Ishikawa (cell line): ENCODE results near the gene C17orf75.

Experiments
- CREB1 ChIP-seq: IDR thresholded peaks from 2 replicates; pipeline ENCODE4 v1.6.1; 2012; ENCODE audit warnings: low read depth
- EP300 ChIP-seq: IDR thresholded peaks from 2 replicates; pipeline ENCODE4 v1.6.1; 2012; ENCODE audit warnings: borderline replicate concordance
- RAD21 ChIP-seq: IDR thresholded peaks from 2 replicates; pipeline ENCODE4 v1.6.1; 2012; ENCODE audit warnings: low read depth
- TAF1 ChIP-seq: IDR thresholded peaks from 2 replicates; pipeline ENCODE4 v1.6.1; 2012; ENCODE audit warnings: low read depth, mild to moderate bottlenecking
- YY1 ChIP-seq: IDR thresholded peaks from 2 replicates; pipeline ENCODE4 v1.6.1; 2012; ENCODE audit warnings: low read depth
- TF ChIP-seq, protein P1 (sequence below): IDR thresholded peaks from 2 replicates; pipeline ENCODE4 v1.6.1; 2012; ENCODE audit warnings: low read depth, mild to moderate bottlenecking
- TF ChIP-seq, protein P2 (sequence below): IDR thresholded peaks from 2 replicates; pipeline ENCODE4 v1.6.1; 2012
- TF ChIP-seq, protein P3 (sequence below): IDR thresholded peaks from 2 replicates; pipeline ENCODE4 v1.6.1; 2012

DNA sequence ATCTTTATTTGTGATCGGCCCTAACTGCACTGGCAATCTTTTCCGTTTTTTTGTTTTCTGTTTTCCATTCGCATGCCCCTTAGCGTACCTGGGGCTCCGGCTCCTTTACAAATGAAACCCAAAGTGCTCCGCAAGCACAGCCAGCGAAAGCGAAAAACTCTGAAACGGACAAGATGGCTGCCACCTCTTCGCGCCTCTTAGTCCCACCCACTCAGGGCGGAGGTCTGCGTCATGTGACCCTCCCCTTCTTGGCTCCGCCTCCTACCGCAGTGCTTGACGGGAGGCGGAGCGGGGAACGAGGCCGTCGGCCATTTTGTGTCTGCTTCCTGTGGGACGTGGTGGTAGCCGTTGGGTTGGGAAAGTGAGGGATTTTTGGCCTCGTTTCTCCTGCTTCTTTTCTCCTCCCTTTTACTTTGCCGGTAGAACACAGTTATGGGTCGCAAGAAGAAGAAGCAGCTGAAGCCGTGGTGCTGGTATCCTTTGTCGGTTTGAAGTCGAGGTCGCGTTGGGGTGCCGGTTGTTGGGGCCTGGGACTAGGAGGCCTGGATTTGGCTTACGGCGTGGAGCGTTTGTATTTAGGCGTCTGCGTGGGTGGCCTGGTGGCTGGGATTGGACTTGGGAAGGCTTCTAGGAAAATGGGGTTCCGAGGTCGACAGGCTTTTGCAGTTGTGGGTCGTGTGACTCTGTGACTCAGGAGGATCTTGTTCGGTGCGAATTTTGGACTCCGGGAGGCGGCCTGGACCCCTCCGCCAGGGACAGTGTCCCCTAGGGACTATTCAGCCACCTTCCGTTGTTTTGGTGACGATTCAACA, 8.1 kb upstream of the C17orf75 start, which contains the start of gene ZNF207:
- TF ChIP-seq, protein P1, sequence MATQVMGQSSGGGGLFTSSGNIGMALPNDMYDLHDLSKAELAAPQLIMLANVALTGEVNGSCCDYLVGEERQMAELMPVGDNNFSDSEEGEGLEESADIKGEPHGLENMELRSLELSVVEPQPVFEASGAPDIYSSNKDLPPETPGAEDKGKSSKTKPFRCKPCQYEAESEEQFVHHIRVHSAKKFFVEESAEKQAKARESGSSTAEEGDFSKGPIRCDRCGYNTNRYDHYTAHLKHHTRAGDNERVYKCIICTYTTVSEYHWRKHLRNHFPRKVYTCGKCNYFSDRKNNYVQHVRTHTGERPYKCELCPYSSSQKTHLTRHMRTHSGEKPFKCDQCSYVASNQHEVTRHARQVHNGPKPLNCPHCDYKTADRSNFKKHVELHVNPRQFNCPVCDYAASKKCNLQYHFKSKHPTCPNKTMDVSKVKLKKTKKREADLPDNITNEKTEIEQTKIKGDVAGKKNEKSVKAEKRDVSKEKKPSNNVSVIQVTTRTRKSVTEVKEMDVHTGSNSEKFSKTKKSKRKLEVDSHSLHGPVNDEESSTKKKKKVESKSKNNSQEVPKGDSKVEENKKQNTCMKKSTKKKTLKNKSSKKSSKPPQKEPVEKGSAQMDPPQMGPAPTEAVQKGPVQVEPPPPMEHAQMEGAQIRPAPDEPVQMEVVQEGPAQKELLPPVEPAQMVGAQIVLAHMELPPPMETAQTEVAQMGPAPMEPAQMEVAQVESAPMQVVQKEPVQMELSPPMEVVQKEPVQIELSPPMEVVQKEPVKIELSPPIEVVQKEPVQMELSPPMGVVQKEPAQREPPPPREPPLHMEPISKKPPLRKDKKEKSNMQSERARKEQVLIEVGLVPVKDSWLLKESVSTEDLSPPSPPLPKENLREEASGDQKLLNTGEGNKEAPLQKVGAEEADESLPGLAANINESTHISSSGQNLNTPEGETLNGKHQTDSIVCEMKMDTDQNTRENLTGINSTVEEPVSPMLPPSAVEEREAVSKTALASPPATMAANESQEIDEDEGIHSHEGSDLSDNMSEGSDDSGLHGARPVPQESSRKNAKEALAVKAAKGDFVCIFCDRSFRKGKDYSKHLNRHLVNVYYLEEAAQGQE: no peak
- TF ChIP-seq EP300 (0 out of 2 replicates have a peak, but pooled peaks have one; percentile 2), TAF1 (peak; percentile 94), CREB1 (0 out of 2 replicates have a peak, but pooled peaks have one; percentile 17), RAD21 (no peak), YY1 (peak; percentile 95)
- TF ChIP-seq, protein P2, sequence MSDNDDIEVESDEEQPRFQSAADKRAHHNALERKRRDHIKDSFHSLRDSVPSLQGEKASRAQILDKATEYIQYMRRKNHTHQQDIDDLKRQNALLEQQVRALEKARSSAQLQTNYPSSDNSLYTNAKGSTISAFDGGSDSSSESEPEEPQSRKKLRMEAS: peak; percentile 88
- TF ChIP-seq, protein P3, sequence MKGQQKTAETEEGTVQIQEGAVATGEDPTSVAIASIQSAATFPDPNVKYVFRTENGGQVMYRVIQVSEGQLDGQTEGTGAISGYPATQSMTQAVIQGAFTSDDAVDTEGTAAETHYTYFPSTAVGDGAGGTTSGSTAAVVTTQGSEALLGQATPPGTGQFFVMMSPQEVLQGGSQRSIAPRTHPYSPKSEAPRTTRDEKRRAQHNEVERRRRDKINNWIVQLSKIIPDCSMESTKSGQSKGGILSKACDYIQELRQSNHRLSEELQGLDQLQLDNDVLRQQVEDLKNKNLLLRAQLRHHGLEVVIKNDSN: peak; percentile 98
